SK-N-SH treated with all-trans-retinoic acid at 6 μM for 48 hours (cell line): ENCODE measurements around the gene FARP1.

ENCODE experiments used
- CREB5 ChIP-seq: fragments of 250-450 bp; sonication (Bioruptor Pico); IDR thresholded peaks from 2 replicates; pipeline ENCODE4 v1.5.1; 2020; ENCODE audit warnings: low read depth, mild to moderate bottlenecking, moderate library complexity
- ESRRG ChIP-seq: fragments of 250-450 bp; sonication (Bioruptor Pico); IDR thresholded peaks from 2 replicates; pipeline ENCODE4 v1.6.1; 2021; ENCODE audit warnings: mild to moderate bottlenecking
- GLIS3 ChIP-seq: fragments of 250-450 bp; sonication (Bioruptor Pico); IDR thresholded peaks from 2 replicates; pipeline ENCODE4 v1.5.0; 2020; ENCODE audit warnings: mild to moderate bottlenecking, moderate library complexity
- PATZ1 ChIP-seq: fragments of 250-450 bp; sonication (Bioruptor Pico); IDR thresholded peaks from 2 replicates; pipeline ENCODE4 v1.8.0; 2020; ENCODE audit warnings: mild to moderate bottlenecking, moderate library complexity, borderline replicate concordance
- POU6F1 ChIP-seq: fragments of 250-450 bp; sonication (Bioruptor Pico); IDR thresholded peaks from 2 replicates; pipeline ENCODE4 v1.8.0; 2021; ENCODE audit warnings: low read depth, mild to moderate bottlenecking, moderate library complexity, borderline replicate concordance
- ZFP30 ChIP-seq: fragments of 450-650 bp; formaldehyde crosslinking; IDR thresholded peaks from 2 replicates; pipeline ENCODE4 v1.5.0; 2022; ENCODE audit warnings: mild to moderate bottlenecking, moderate library complexity
- ZNF565 ChIP-seq: fragments of 450-650 bp; formaldehyde crosslinking; conservative IDR thresholded peaks from 2 replicates; pipeline ENCODE4 v1.5.0; 2020; ENCODE audit warnings: low read depth, mild to moderate bottlenecking, moderate library complexity
- ZNF8 ChIP-seq: fragments of 450-650 bp; formaldehyde crosslinking; IDR thresholded peaks from 2 replicates; pipeline ENCODE4 v1.5.0; 2020; ENCODE audit warnings: mild to moderate bottlenecking, moderate library complexity
- TF ChIP-seq, protein P1 (sequence below): fragments of 250-450 bp; sonication (Bioruptor Pico); IDR thresholded peaks from 2 replicates; pipeline ENCODE4 v1.5.1; 2021; ENCODE audit warnings: mild to moderate bottlenecking, moderate library complexity

DNA sequence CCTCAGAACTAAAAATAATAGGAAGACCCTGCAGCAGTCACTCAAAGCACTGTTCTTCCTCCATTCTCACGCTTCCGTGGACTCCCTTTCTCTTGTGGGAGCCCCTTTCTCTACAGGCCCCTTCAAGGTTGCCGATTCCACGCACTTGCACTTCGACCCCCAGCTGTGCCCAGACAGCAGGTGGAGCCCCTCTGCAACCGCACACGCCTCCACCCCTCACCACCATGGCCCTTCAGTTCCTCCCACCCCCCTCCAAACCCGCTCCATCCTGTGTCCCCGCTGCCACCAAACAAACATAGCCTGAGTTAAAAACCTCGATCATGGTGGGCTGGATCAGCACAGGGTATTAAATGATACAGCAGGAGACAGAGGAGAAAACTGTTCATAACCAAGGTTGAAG, 331.4 kb downstream of the FARP1 start:
- TF ChIP-seq ESRRG (CRISPR knock-in tag) (no peak), POU6F1 (CRISPR knock-in tag) (no peak), CREB5 (CRISPR knock-in tag) (no peak), ZNF565 (CRISPR knock-in tag) (no peak), PATZ1 (no peak), GLIS3 (no peak), ZNF8 (CRISPR knock-in tag) (no peak), ZFP30 (no peak)
- TF ChIP-seq, protein P1, sequence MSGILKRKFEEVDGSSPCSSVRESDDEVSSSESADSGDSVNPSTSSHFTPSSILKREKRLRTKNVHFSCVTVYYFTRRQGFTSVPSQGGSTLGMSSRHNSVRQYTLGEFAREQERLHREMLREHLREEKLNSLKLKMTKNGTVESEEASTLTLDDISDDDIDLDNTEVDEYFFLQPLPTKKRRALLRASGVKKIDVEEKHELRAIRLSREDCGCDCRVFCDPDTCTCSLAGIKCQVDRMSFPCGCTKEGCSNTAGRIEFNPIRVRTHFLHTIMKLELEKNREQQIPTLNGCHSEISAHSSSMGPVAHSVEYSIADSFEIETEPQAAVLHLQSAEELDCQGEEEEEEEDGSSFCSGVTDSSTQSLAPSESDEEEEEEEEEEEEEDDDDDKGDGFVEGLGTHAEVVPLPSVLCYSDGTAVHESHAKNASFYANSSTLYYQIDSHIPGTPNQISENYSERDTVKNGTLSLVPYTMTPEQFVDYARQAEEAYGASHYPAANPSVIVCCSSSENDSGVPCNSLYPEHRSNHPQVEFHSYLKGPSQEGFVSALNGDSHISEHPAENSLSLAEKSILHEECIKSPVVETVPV (CRISPR knock-in tag) = no peak
